ENCODE measurements around the gene CNTNAP3B. TPM values are rescaled to one million over a fixed set of nuclear protein-coding genes. Genes with fewer than 3 reads are reported as not detected.
"Not testable (repeated sequence)": the region's sequence is repeated elsewhere in the genome, so short reads cannot be mapped to it uniquely, and the experiment has no call there.

Gene CNTNAP3B
- total RNA-seq, 1 experiment from 2014 or later: 4.7 TPM

DNA sequence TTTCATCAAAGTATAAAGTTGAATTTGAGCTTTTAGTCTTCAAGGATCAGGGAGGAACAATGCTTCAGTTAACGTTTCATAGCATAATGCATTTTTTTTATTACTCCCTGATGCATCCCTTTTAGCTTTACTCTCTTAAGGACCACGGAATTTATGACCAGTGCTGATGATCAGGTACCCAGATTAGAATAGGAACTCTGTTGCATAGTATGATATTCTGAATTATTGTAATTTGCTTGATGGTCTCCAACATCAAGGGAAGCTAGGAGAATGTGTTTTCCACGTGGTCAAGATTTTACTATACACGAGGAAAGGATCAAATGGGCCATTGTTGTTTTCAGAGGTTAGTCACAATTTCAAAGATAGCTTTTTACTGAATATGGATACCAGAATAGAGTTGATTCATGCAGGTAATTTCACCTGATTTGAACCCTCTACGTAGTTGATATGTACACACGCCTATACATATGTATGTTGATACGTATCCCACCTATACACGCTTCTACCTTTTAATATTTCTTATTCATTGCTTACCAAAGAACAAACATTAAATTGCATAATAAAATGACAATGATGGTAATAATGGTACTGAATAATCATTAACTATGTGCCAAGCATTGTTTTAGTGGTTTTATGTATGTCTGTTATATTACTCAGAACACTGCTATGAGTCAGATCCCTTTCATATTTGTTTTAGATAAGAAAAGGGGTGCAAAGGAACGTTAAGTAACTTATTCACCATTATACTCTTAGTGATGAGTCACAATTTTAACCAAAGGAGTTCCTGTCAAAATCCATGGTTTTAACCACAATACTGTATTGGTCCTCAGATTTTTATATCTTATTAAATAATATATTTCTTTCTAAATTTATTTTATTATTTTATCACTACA, 277.1 kb downstream of the CNTNAP3B start:
- not testable (repeated sequence) for H3K36me3 Mint-ChIP-seq (ENCODE audit: insufficient read depth in 1 of 3, low read depth in 3 of 3); H3K4me1 ChIP-seq (ENCODE audit: insufficient read depth, low read length); H2AFZ ChIP-seq (ENCODE audit: low read length); H3K9me3 ChIP-seq (ENCODE audit: control insufficient read depth, low read depth, low read length); H3K23ac ChIP-seq (ENCODE audit: insufficient read length, low read depth, low read length); H3K27me3 Mint-ChIP-seq (ENCODE audit: low read depth); H2BK5ac ChIP-seq (ENCODE audit: insufficient read length, low read length); H4K8ac ChIP-seq (replicated peaks; ENCODE audit: insufficient read length, low read depth, low read length); H3T11ph ChIP-seq (ENCODE audit: low read length); H3K9ac ChIP-seq (ENCODE audit: extremely low read depth, insufficient read length, low read length); H3K14ac ChIP-seq (ENCODE audit: insufficient read depth, low read length); H3K18ac ChIP-seq (ENCODE audit: insufficient read length, low read depth, low read length); H2BK15ac ChIP-seq (ENCODE audit: low read depth, low read length); H3K79me2 ChIP-seq (ENCODE audit: insufficient read depth, low read length); H3K9me3 Mint-ChIP-seq; H2AK5ac ChIP-seq (ENCODE audit: insufficient read length, low read length); H3K4me1 Mint-ChIP-seq; H3K27ac ChIP-seq (ENCODE audit: insufficient read length, low read depth, low read length); H3K23me2 ChIP-seq (ENCODE audit: insufficient read length, low read depth, low read length, poor library complexity, severe bottlenecking); H4K91ac ChIP-seq (ENCODE audit: insufficient read length, low read depth, low read length); H3K27me3 ChIP-seq (ENCODE audit: insufficient read depth, low read length); H2BK12ac ChIP-seq (ENCODE audit: insufficient read length, low read depth, low read length); H3K4me3 Mint-ChIP-seq; H3K56ac ChIP-seq (ENCODE audit: insufficient read length, low read depth, low read length); H3K79me1 ChIP-seq (ENCODE audit: insufficient read depth, low read depth, low read length, poor library complexity, severe bottlenecking); DNase-seq; H2BK120ac ChIP-seq (ENCODE audit: low read depth, low read length, poor library complexity, severe bottlenecking); H3K27ac Mint-ChIP-seq; H4K20me1 ChIP-seq (ENCODE audit: control insufficient read depth, insufficient read depth, insufficient read length); H3K4ac ChIP-seq (ENCODE audit: low read depth, low read length); H2BK20ac ChIP-seq (ENCODE audit: low read depth, low read length, poor library complexity, severe bottlenecking); H4K5ac ChIP-seq (ENCODE audit: insufficient read length, low read depth, low read length); H3K4me2 ChIP-seq (ENCODE audit: insufficient read depth, insufficient read length, low read length)
- WGBS (ENCODE audit: extremely low coverage, insufficient read length, low lambda C conversion rate): no CpG with 5 or more reads among the region's 9 CpGs

DNA sequence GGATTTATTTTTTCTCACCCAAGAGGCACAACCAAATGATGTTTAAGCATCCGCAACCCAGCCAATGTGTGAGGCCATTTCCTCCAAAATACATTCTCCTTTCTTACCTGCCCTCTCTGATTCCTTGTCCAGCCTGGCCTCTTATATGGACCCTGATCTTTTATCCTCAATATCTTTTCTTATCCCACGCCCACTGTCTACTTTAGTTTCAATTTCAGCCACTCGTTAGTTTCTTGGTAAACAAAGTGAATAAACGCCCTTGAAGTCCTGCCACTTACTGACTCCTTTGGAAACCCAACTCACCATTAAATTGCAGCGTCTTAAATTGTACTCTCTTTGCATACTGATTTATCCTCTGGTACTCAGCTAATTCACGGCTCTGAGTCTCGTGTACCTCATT, 281.4 kb downstream of the CNTNAP3B start:
- H3K36me3 Mint-ChIP-seq (ENCODE audit: insufficient read depth in 1 of 3, low read depth in 3 of 3): not testable (repeated sequence)
- WGBS (ENCODE audit: extremely low coverage, insufficient read length, low lambda C conversion rate): no CpG with 5 or more reads among the region's 7 CpGs

More for the DNA sequence above, 281.4 kb downstream of the CNTNAP3B start:
- H3K4me1 Mint-ChIP-seq; H2BK120ac ChIP-seq (ENCODE audit: low read depth, low read length, poor library complexity, severe bottlenecking); H2AK5ac ChIP-seq (ENCODE audit: insufficient read length, low read length); H3K4me1 ChIP-seq (ENCODE audit: insufficient read depth, low read length); H3T11ph ChIP-seq (ENCODE audit: low read length); H4K8ac ChIP-seq (replicated peaks; ENCODE audit: insufficient read length, low read depth, low read length); H4K5ac ChIP-seq (ENCODE audit: insufficient read length, low read depth, low read length); H3K79me2 ChIP-seq (ENCODE audit: insufficient read depth, low read length); H4K91ac ChIP-seq (ENCODE audit: insufficient read length, low read depth, low read length); H3K27me3 ChIP-seq (ENCODE audit: insufficient read depth, low read length); H2AFZ ChIP-seq (ENCODE audit: low read length); H3K4ac ChIP-seq (ENCODE audit: low read depth, low read length); H2BK15ac ChIP-seq (ENCODE audit: low read depth, low read length); H3K4me3 Mint-ChIP-seq; H3K9me3 ChIP-seq (ENCODE audit: control insufficient read depth, low read depth, low read length); H3K14ac ChIP-seq (ENCODE audit: insufficient read depth, low read length); H3K18ac ChIP-seq (ENCODE audit: insufficient read length, low read depth, low read length); H3K79me1 ChIP-seq (ENCODE audit: insufficient read depth, low read depth, low read length, poor library complexity, severe bottlenecking); H2BK5ac ChIP-seq (ENCODE audit: insufficient read length, low read length); H3K23ac ChIP-seq (ENCODE audit: insufficient read length, low read depth, low read length); H3K4me2 ChIP-seq (ENCODE audit: insufficient read depth, insufficient read length, low read length); DNase-seq; H3K27ac Mint-ChIP-seq; H3K9me3 Mint-ChIP-seq; H2BK12ac ChIP-seq (ENCODE audit: insufficient read length, low read depth, low read length); H3K9ac ChIP-seq (ENCODE audit: extremely low read depth, insufficient read length, low read length); H3K56ac ChIP-seq (ENCODE audit: insufficient read length, low read depth, low read length); H3K23me2 ChIP-seq (ENCODE audit: insufficient read length, low read depth, low read length, poor library complexity, severe bottlenecking); H3K27ac ChIP-seq (ENCODE audit: insufficient read length, low read depth, low read length); H4K20me1 ChIP-seq (ENCODE audit: control insufficient read depth, insufficient read depth, insufficient read length); H2BK20ac ChIP-seq (ENCODE audit: low read depth, low read length, poor library complexity, severe bottlenecking); H3K27me3 Mint-ChIP-seq (ENCODE audit: low read depth): not testable (repeated sequence)
